T-cell (primary cell): ENCODE data around the gene MYRIP. TPM values are rescaled to one million over a fixed set of nuclear protein-coding genes. Genes with fewer than 3 reads are reported as not detected.
"Not testable (repeated sequence)": the region's sequence is repeated elsewhere in the genome, so short reads cannot be mapped to it uniquely, and the experiment has no call there.

ENCODE experiments used
- ATAC-seq, 4 experiments: fragments of 200-7000 bp in 3 of 4; fragments of 150-1000 bp in 1 of 4; cut with Tn5 transposase; replicated peaks in 1 of 4; 1 replicate in 3 of 4; 2 replicates in 1 of 4; pipeline ENCODE4 v1.10.0; 2021; ENCODE audit warnings: moderate library complexity in 3 of 4, mild to moderate bottlenecking in 2 of 4, moderate number of reproducible peaks in 1 of 4
- CTCF ChIA-PET, 2 donors: fragments of 300-600 bp; sonication (Branson Sonifier 250); formaldehyde crosslinking; loops; one replicate each; lab custom pipeline; 2022; ENCODE audit warnings: antibody characterized with exemption in 2 of 2; lab: Charles Lee
- POLR2A ChIA-PET, 2 donors: fragments of 300-600 bp; sonication (Branson Sonifier 250); formaldehyde crosslinking; loops; one replicate each; lab custom pipeline; 2022; ENCODE audit warnings: antibody characterized with exemption in 2 of 2; lab: Charles Lee
- DNase-seq, 35 experiments: peaks; one replicate each; pipeline versions ENCODE4 v3.0.0 to v3.0.0-alpha.2; 2013 to 2023
- H3K27ac ChIP-seq: one replicate; pipeline ENCODE4 v1.5.1; 2013; ENCODE audit warnings: low read length
- H3K27me3 ChIP-seq, 2 experiments: replicated peaks in 1 of 2; 1 replicate in 1 of 2; 2 replicates in 1 of 2; pipeline versions ENCODE4 v1.6.1 to v1.7.0; 2013; ENCODE audit warnings: low read length in 1 of 2, mixed read lengths in 1 of 2; ENCODE audit not compliant: control insufficient read depth in 2 of 2, insufficient read depth in 2 of 2; ENCODE audit errors: extremely low read depth in 1 of 2
- H3K36me3 ChIP-seq, 2 donors: 1 replicate in 1 of 2; 2 replicates in 1 of 2; pipeline versions ENCODE4 v1.6.1 to v1.7.0; 2013; ENCODE audit warnings: low read length in 1 of 2; ENCODE audit not compliant: control insufficient read depth in 2 of 2, insufficient read depth in 1 of 2; ENCODE audit errors: extremely low read depth in 1 of 2
- H3K4me1 ChIP-seq, 2 experiments: 1 replicate in 1 of 2; 2 replicates in 1 of 2; pipeline versions ENCODE4 v1.6.1 to v1.7.0; 2013; ENCODE audit warnings: low read length in 2 of 2, mixed read lengths in 1 of 2; ENCODE audit not compliant: insufficient read depth in 2 of 2, control insufficient read depth in 1 of 2; ENCODE audit errors: extremely low read depth in 1 of 2
- H3K4me3 ChIP-seq, 2 donors: 1 replicate in 1 of 2; 2 replicates in 1 of 2; pipeline versions ENCODE4 v1.5.1 to v1.7.0; 2013; ENCODE audit warnings: mild to moderate bottlenecking in 2 of 2, low read length in 1 of 2, moderate library complexity in 1 of 2; ENCODE audit not compliant: control insufficient read depth in 1 of 2; ENCODE audit errors: extremely low read depth in 1 of 2
- H3K9me3 ChIP-seq: 2 replicates; pipeline ENCODE4 v1.7.0; 2013
- H3K27ac Mint-ChIP-seq, 2 donors: one replicate each; pipeline ENCODE4 v1.8.0; 2020 to 2021; ENCODE audit warnings: mild to moderate bottlenecking in 2 of 2, mixed read lengths in 2 of 2
- H3K27me3 Mint-ChIP-seq, 2 donors: one replicate each; pipeline ENCODE4 v1.8.0; 2021 to 2022; ENCODE audit warnings: mixed read lengths in 2 of 2
- H3K36me3 Mint-ChIP-seq: one replicate; pipeline ENCODE4 v1.8.0; 2021; ENCODE audit warnings: mixed read lengths
- H3K4me1 Mint-ChIP-seq, 3 donors: one replicate each; pipeline ENCODE4 v1.8.0; 2020 to 2022; ENCODE audit warnings: mixed read lengths in 3 of 3, mild to moderate bottlenecking in 1 of 3
- H3K4me3 Mint-ChIP-seq, 3 donors: one replicate each; pipeline ENCODE4 v1.8.0; 2020 to 2022; ENCODE audit warnings: mild to moderate bottlenecking in 3 of 3, mixed read lengths in 3 of 3, moderate library complexity in 3 of 3
- H3K9me3 Mint-ChIP-seq, 3 donors: one replicate each; pipeline ENCODE4 v1.8.0; 2020 to 2022; ENCODE audit warnings: mixed read lengths in 3 of 3
- WGBS: methylation state at CpG from one replicate; pipeline ENCODE4 v1.1.5; 2013; ENCODE audit warnings: missing lambda C conversion rate; ENCODE audit not compliant: insufficient coverage; 5-methylcytosine and 5-hydroxymethylcytosine counted together
- total RNA-seq, 35 experiments: library from RNA in 6 of 35; stranded (reverse) in 6 of 35; fragments of 120-200 nt in 1 of 35; gene quantifications; one replicate each; pipeline versions ENCODE4 v1.2.1 to v1.2.4 and lab custom pipeline; 2013 to 2026

MYRIP gene
- total RNA-seq, 5 donors from 2014 or later (not counting 1 experiment from before 2014, with no cell fraction given) = not detected

DNA sequence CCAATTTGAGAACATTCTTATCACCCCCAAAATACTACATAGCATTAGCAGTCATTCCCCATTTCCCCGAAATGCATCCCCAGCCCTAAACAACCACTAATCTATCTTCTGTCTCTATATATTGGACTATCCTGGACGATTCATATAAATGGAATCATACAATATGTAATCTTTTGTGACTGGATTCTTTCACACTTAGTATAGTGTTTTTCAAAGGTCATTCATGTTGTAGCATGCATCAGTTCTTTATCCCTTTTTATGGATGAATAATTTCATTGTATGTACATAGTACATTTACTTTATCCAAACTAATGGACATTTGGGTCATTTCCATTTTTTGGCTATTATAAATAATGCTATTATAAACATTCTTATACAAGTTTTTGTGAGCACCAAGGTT, 472.6 kb downstream of the MYRIP start:
- Mint-ChIP-seq H3K9me3 (no peaks in the 10 kb centered on the region), H3K4me3 (no peak overlapping the region), H3K27ac (no peak overlapping the region), H3K4me1 (no peaks in the 10 kb centered on the region), H3K36me3 (peaks cover 9% of the 10 kb centered on the region), H3K27me3 (no peaks in the 10 kb centered on the region)
- ChIA-PET CTCF (no interaction called here), POLR2A (interaction anchor here in 1 of 2 donors (0.7 kb wide), 1 partner anchor 12 kb away, joined by 3 read pairs; no protein-coding TSS in a partner anchor)
- Histone ChIP-seq H3K4me3 (no peak overlapping the region), H3K36me3 (no peaks in the 10 kb centered on the region), H3K27ac (no peak overlapping the region), H3K27me3 (no peaks in the 10 kb centered on the region), H3K4me1 (no peaks in the 10 kb centered on the region), H3K9me3 (no peaks in the 10 kb centered on the region)
- WGBS = no CpG with 5 or more reads among the region's 2 CpGs
- DNase-seq (no peak), ATAC-seq (no peak)

DNA sequence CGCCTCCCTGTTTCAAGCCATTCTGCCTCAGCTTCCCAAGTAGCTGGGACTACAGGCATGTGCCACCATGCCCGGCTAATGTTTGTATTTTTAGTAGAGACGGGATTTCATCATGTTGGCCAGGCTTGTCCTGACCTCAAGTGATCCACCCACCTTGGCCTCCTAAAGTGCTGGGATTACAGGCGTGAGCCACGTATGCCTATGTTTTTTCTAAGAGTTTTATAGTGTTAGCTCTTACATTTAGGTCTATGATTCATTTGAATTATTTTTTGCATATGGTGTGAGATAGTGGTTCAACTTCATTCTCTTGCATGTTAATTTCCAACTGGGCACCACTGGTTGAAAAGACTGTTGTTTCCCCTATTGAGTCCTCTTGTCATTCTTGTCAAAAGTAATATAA, 473.6 kb downstream of the MYRIP start:
- H3K27me3 Mint-ChIP-seq, H3K36me3 ChIP-seq, H3K4me3 Mint-ChIP-seq, H3K4me1 Mint-ChIP-seq, H3K27me3 ChIP-seq, H3K27ac ChIP-seq, H3K4me3 ChIP-seq, ATAC-seq, H3K9me3 Mint-ChIP-seq, H3K4me1 ChIP-seq, H3K27ac Mint-ChIP-seq, DNase-seq, H3K9me3 ChIP-seq, CTCF ChIA-PET, H3K36me3 Mint-ChIP-seq: not testable (repeated sequence)
- WGBS = 96% methylated on average over 5 of the region's 5 CpGs
- POLR2A ChIA-PET = interaction anchor here in 1 of 2 donors (0.6 kb wide), 1 partner anchor 1594 kb away, joined by 4 read pairs; no protein-coding TSS in a partner anchor

DNA sequence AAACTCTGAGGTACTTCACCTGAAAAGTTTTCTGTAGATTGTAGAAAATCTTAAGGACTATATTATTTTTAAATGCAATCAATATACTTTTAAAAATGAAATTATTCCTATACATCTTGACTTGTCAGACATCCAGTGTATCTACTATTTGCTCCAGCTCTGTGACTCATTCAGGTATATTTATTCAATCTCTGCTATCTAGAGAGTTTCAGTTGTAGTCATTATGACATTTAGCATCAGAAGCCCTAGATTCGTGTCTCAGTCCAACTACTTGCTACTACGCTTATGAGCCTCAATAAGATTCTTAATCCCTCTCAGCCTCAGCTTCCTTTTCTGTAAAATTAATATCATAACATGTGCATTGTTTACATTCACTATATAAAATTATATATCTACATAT, 477.8 kb downstream of the MYRIP start:
- DNase-seq = no peak
- Mint-ChIP-seq H3K4me3 (no peak overlapping the region), H3K4me1 (peaks cover 0 to 7% (median 0%) of the 10 kb centered on the region in 3 donors), H3K9me3 (no peaks in the 10 kb centered on the region), H3K36me3 (peaks cover 35% of the 10 kb centered on the region), H3K27me3 (no peaks in the 10 kb centered on the region), H3K27ac (no peak overlapping the region)
- no peak overlapping the region for H3K4me3 ChIP-seq
- no peaks in the 10 kb centered on the region for H3K4me1 ChIP-seq
- H3K9me3 ChIP-seq = no peaks in the 10 kb centered on the region
- no peak for ATAC-seq
- H3K27ac ChIP-seq = no peak overlapping the region
- no CpG with 5 or more reads among the region's 2 CpGs for WGBS
- ChIA-PET POLR2A (no interaction called here), CTCF (no interaction called here)
- H3K36me3 ChIP-seq = peaks cover 0 to 4% of the 10 kb centered on the region in 2 donors
- H3K27me3 ChIP-seq = no peaks in the 10 kb centered on the region

DNA sequence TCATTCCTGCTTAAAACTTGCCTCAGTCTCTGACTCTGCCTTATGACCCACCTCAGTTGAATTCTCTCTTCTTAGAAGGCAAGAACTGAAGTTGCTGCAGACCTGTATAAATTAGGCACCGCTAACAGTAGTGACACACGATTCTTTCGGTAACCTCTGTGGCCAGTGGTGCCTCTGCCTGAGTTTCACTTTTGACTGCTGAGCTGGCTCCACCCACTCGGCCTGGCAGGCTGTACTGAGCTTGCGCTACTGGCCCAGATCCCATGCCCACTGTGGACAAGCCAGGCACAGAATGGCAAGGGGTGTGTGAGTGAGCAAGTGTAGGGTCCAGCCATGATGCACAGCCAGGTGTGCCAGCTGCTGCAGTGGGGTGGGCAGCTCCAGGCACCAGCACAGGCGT, 481.0 kb downstream of the MYRIP start:
- no peaks in the 10 kb centered on the region for H3K9me3 Mint-ChIP-seq

DNA sequence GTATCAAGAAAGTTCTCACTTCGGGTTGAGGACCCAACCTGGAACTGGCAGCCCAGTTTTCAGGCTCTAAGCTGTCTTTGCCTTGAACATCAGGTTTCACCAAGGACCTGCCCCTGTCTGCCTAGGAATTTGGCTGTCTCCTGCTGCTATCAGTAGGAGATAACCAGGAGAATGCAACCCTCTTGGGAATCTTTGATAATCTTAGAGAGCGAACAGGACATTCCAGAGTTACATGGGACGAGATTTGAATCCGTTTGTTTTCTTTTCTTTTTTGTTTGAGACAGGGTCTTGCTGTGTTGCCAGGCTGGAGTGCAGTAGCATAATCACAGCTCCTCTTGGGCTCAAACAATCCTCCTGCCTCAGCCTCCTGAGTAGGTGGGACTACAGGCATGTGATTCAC, 482.1 kb downstream of the MYRIP start:
- ATAC-seq (no peak), DNase-seq (no peak)
- no peak overlapping the region for H3K4me3 ChIP-seq
- H3K36me3 ChIP-seq = peaks cover 4 to 6% of the 10 kb centered on the region in 2 donors
- H3K9me3 Mint-ChIP-seq = no peaks in the 10 kb centered on the region
- no peak overlapping the region for H3K27ac Mint-ChIP-seq
- H3K9me3 ChIP-seq = no peaks in the 10 kb centered on the region
- H3K36me3 Mint-ChIP-seq = peaks cover 40% of the 10 kb centered on the region
- no peaks in the 10 kb centered on the region for H3K4me1 ChIP-seq
- H3K27me3 Mint-ChIP-seq = no peaks in the 10 kb centered on the region
- WGBS = 96% methylated on average over 4 of the region's 4 CpGs
- H3K27me3 ChIP-seq = no peaks in the 10 kb centered on the region
- no peak overlapping the region for H3K4me3 Mint-ChIP-seq
- H3K27ac ChIP-seq = no peak overlapping the region
- POLR2A ChIA-PET = no interaction called here
- CTCF ChIA-PET = interaction anchor here in 1 of 2 donors (0.5 kb wide), 1 partner anchor 521 kb away, joined by 3 read pairs; no protein-coding TSS in a partner anchor
- H3K4me1 Mint-ChIP-seq = peaks cover 0 to 7% (median 0%) of the 10 kb centered on the region in 3 donors

More for the DNA sequence above, 481.0 kb downstream of the MYRIP start:
- H3K9me3 ChIP-seq = no peaks in the 10 kb centered on the region
- peak overlapping the region in 1 of 2 donors; percentile 18 for H3K4me3 ChIP-seq
- peaks cover 4 to 6% of the 10 kb centered on the region in 2 donors for H3K36me3 ChIP-seq
- ChIA-PET CTCF (interaction anchor here in 1 of 2 donors (0.8 kb wide), 1 partner anchor 36 kb away, joined by 3 read pairs; no protein-coding TSS in a partner anchor), POLR2A (no interaction called here)
- Mint-ChIP-seq H3K27me3 (no peaks in the 10 kb centered on the region), H3K4me1 (peaks cover 0 to 7% (median 0%) of the 10 kb centered on the region in 3 donors), H3K36me3 (peaks cover 47% of the 10 kb centered on the region), H3K27ac (peak overlapping the region in 1 of 2 donors; percentile 72), H3K4me3 (peak overlapping the region; percentile 12 to 54 (median 51))
- DNase-seq = peak in 8 of 35 experiments; percentile 3 to 38 (median 10)
- WGBS = 66% methylated on average over 6 of the region's 6 CpGs
- H3K27ac ChIP-seq = peak overlapping the region; percentile 58
- peak; percentile 31 to 58 (median 45) for ATAC-seq
- H3K27me3 ChIP-seq = no peaks in the 10 kb centered on the region
- H3K4me1 ChIP-seq = no peaks in the 10 kb centered on the region

DNA sequence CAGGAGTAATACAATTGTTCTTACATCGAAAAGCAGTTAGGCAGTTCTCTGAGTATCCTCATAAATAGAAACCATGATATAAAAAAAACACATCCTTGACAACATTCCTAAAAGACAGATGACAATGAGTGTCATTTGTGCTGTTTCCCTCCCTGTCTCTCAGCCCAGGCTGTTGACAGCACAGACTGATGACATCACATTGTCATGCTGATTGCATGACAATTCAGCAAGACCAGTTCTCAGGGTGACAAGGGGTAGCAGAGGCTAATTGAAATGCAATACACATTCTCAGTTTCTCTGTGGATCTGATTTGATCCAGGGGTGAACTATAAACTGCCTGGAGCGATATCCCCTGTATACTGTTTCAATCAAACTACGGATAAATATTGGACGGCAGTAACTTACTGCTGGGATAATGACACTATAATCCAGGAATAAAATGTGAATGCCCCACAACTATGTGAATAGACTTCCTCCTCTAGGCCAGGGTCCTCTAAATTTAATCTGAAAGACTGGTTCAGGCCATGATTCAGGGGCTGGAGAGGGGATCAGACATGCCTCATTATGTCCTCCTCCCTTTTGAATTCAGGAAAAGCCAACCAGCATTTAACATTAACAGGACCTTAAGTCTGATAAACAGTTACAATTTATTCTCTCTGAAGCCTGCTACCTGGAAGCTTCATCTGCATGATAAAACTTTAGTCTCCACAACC, 483.4 kb downstream of the MYRIP start:
- Histone ChIP-seq H3K36me3 (peaks cover 4 to 6% of the 10 kb centered on the region in 2 donors), H3K27me3 (no peaks in the 10 kb centered on the region), H3K4me1 (no peaks in the 10 kb centered on the region), H3K9me3 (no peaks in the 10 kb centered on the region), H3K4me3 (no peak overlapping the region), H3K27ac (no peak overlapping the region)
- Mint-ChIP-seq H3K4me1 (peaks cover 0 to 7% (median 0%) of the 10 kb centered on the region in 3 donors), H3K36me3 (peaks cover 46% of the 10 kb centered on the region), H3K9me3 (no peaks in the 10 kb centered on the region), H3K27me3 (no peaks in the 10 kb centered on the region), H3K27ac (no peak overlapping the region), H3K4me3 (no peak overlapping the region)
- ChIA-PET POLR2A (no interaction called here), CTCF (interaction anchor here (0.7 to 1.3 kb wide), 2 partner anchors 16 to 582 kb away, joined by 3 read pairs; no protein-coding TSS in a partner anchor)
- ATAC-seq = no peak
- DNase-seq = no peak
- 100% methylated on average over 2 of the region's 4 CpGs for WGBS
